H1 (cell line): ENCODE results near the gene MED23. TPM values are rescaled to one million over a fixed set of nuclear protein-coding genes. Genes with fewer than 3 reads are reported as not detected.

Experiments
- CTCF ChIA-PET: fragments of 300-600 bp; sonication (Branson Sonifier 250); formaldehyde crosslinking; loops from one replicate; lab custom pipeline; 2021; ENCODE audit not compliant: partially characterized antibody; lab: Charles Lee
- POLR2A ChIA-PET: fragments of 300-600 bp; sonication (Branson Sonifier 250); formaldehyde crosslinking; loops from one replicate; lab custom pipeline; 2021; ENCODE audit warnings: inconsistent platforms; ENCODE audit not compliant: partially characterized antibody; lab: Charles Lee
- DNase-seq, 2 experiments: peaks; one replicate each; pipeline versions ENCODE4 v3.0.0 to v3.0.0-alpha.2; 2010 to 2022; ENCODE audit warnings: low spot score in 2 of 2, low read depth in 1 of 2, mixed read lengths in 1 of 2
- FAIRE-seq: peaks from 2 replicates; lab custom pipeline; 2011; peaks lifted over from hg19 to GRCh38; lab: Jason Lieb, UNC
- H2AFZ ChIP-seq: 2 replicates; pipeline ENCODE4 v1.8.1; 2012; ENCODE audit warnings: low read length, inconsistent platforms
- H2AK5ac ChIP-seq: 2 replicates; pipeline ENCODE4 v1.6.1; 2013; ENCODE audit warnings: low read depth, low read length
- H2BK120ac ChIP-seq: replicated peaks from 2 replicates; pipeline ENCODE3; 2013; ENCODE audit warnings: low read depth, low read length, inconsistent platforms
- H2BK12ac ChIP-seq: 2 replicates; pipeline ENCODE4 v1.6.1; 2013; ENCODE audit warnings: low read depth, low read length
- H2BK15ac ChIP-seq: 2 replicates; pipeline ENCODE4 v1.6.1; 2013; ENCODE audit warnings: low read length
- H2BK20ac ChIP-seq: 2 replicates; pipeline ENCODE4 v1.6.1; 2013; ENCODE audit warnings: low read length
- H2BK5ac ChIP-seq: 2 replicates; pipeline ENCODE4 v1.6.1; 2013; ENCODE audit warnings: low read depth, low read length
- H3K14ac ChIP-seq: 2 replicates; pipeline ENCODE4 v1.6.1; 2013; ENCODE audit warnings: inconsistent platforms; ENCODE audit not compliant: insufficient read length
- H3K18ac ChIP-seq: 2 replicates; pipeline ENCODE4 v1.6.1; 2013; ENCODE audit warnings: low read length; ENCODE audit errors: extremely low read depth
- H3K23ac ChIP-seq: 2 replicates; pipeline ENCODE4 v1.6.1; 2013; ENCODE audit warnings: inconsistent platforms; ENCODE audit not compliant: insufficient read length
- H3K23me2 ChIP-seq: 2 replicates; pipeline ENCODE4 v1.6.1; 2013; ENCODE audit warnings: low read depth, low read length
- H3K27ac ChIP-seq: 2 replicates; pipeline ENCODE4 v1.6.1; 2011; ENCODE audit warnings: low read depth, low read length, inconsistent platforms
- H3K27me3 ChIP-seq, 4 experiments: replicated peaks in 1 of 4; 1 replicate in 1 of 4; 2 replicates in 3 of 4; pipeline versions ENCODE4 v1.6.1 to v1.8.1; 2011 to 2013; ENCODE audit warnings: low read length in 3 of 4, mild to moderate bottlenecking in 3 of 4, inconsistent platforms in 2 of 4, mixed read lengths in 2 of 4, moderate library complexity in 1 of 4; ENCODE audit not compliant: control insufficient read depth in 3 of 4, insufficient read depth in 3 of 4; ENCODE audit errors: extremely low read depth in 1 of 4
- H3K36me3 ChIP-seq, 4 experiments: 2 replicates each; pipeline versions ENCODE4 v1.6.1 to v1.8.1; 2011 to 2013; ENCODE audit warnings: mild to moderate bottlenecking in 4 of 4, low read length in 3 of 4, moderate library complexity in 2 of 4, control low read depth in 1 of 4, inconsistent platforms in 1 of 4; ENCODE audit not compliant: insufficient read depth in 4 of 4, control insufficient read depth in 2 of 4
- H3K4ac ChIP-seq: replicated peaks from 2 replicates; pipeline ENCODE3; 2013; ENCODE audit warnings: low read length, low read depth, mixed read lengths, inconsistent platforms; ENCODE audit not compliant: insufficient read length
- H3K4me1 ChIP-seq, 4 experiments: replicated peaks in 1 of 4; 1 replicate in 1 of 4; 2 replicates in 3 of 4; pipeline versions ENCODE4 v1.6.1 to v1.8.1; 2011 to 2013; ENCODE audit warnings: low read length in 3 of 4, inconsistent platforms in 2 of 4, mixed read lengths in 1 of 4; ENCODE audit not compliant: insufficient read depth in 4 of 4, control insufficient read depth in 3 of 4
- H3K4me2 ChIP-seq, 2 experiments: 2 replicates each; pipeline versions ENCODE4 v1.6.1 to v1.8.1; 2011 to 2013; ENCODE audit warnings: low read depth in 2 of 2, low read length in 2 of 2, control low read depth in 1 of 2, inconsistent platforms in 1 of 2, mild to moderate bottlenecking in 1 of 2; ENCODE audit not compliant: insufficient read depth in 1 of 2
- H3K4me3 ChIP-seq, 4 experiments: fragments of 200-600, 300-600 bp in 1 of 4; sonication (generic), shearing (Covaris generic), sonication (Bioruptor Twin) in 1 of 4; 2 replicates each; pipeline versions ENCODE4 v1.5.1 to v1.8.1; 2011 to 2016; ENCODE audit warnings: low read length in 4 of 4, low read depth in 3 of 4, control low read depth in 2 of 4, inconsistent platforms in 2 of 4, mild to moderate bottlenecking in 2 of 4, mixed read lengths in 1 of 4, moderate library complexity in 1 of 4; ENCODE audit not compliant: insufficient read depth in 2 of 4; ENCODE audit errors: extremely low read depth in 1 of 4
- H3K56ac ChIP-seq: replicated peaks from 2 replicates; pipeline ENCODE3; 2013; ENCODE audit warnings: low read depth, mild to moderate bottlenecking, mixed read lengths, low read length, inconsistent platforms; ENCODE audit not compliant: insufficient read length
- H3K79me1 ChIP-seq: 2 replicates; pipeline ENCODE4 v1.6.1; 2013; ENCODE audit warnings: low read depth, low read length, control low read depth
- H3K79me2 ChIP-seq, 2 experiments: 2 replicates each; pipeline versions ENCODE4 v1.6.1 to v1.8.1; 2012 to 2013; ENCODE audit warnings: low read length in 2 of 2, mild to moderate bottlenecking in 2 of 2, inconsistent platforms in 1 of 2; ENCODE audit not compliant: insufficient read depth in 2 of 2, control insufficient read depth in 1 of 2
- H3K9ac ChIP-seq, 4 experiments: replicated peaks in 1 of 4; 1 replicate in 1 of 4; 2 replicates in 3 of 4; pipeline versions ENCODE4 v1.6.1 to v1.8.1; 2011 to 2013; ENCODE audit warnings: low read depth in 3 of 4, low read length in 3 of 4, control low read depth in 2 of 4, mild to moderate bottlenecking in 2 of 4, moderate library complexity in 2 of 4, inconsistent platforms in 1 of 4; ENCODE audit errors: extremely low read depth in 1 of 4
- H3K9me3 ChIP-seq, 2 experiments: 2 replicates each; pipeline versions ENCODE4 v1.6.1 to v1.8.1; 2012 to 2013; ENCODE audit warnings: mild to moderate bottlenecking in 2 of 2, moderate library complexity in 2 of 2, control low read depth in 1 of 2, inconsistent platforms in 1 of 2, low read depth in 1 of 2, low read length in 1 of 2, mixed read lengths in 1 of 2; ENCODE audit not compliant: insufficient read depth in 2 of 2
- H4K20me1 ChIP-seq, 2 experiments: replicated peaks in 1 of 2; 2 replicates each; pipeline versions ENCODE3 to v1.8.1; 2011 to 2013; ENCODE audit warnings: inconsistent platforms in 2 of 2, low read length in 2 of 2, mild to moderate bottlenecking in 1 of 2; ENCODE audit not compliant: insufficient read depth in 2 of 2, control insufficient read depth in 1 of 2
- H4K5ac ChIP-seq: 2 replicates; pipeline ENCODE4 v1.6.1; 2013; ENCODE audit warnings: low read length, low read depth, mixed read lengths, inconsistent platforms; ENCODE audit not compliant: insufficient read length
- H4K8ac ChIP-seq: 2 replicates; pipeline ENCODE4 v1.8.0; 2013; ENCODE audit warnings: mild to moderate bottlenecking, moderate library complexity, low read length, inconsistent platforms; ENCODE audit not compliant: insufficient read depth; ENCODE audit errors: extremely low read depth
- H4K91ac ChIP-seq: replicated peaks from 2 replicates; pipeline ENCODE3; 2013; ENCODE audit warnings: low read length, mixed read lengths, inconsistent platforms; ENCODE audit not compliant: insufficient read length
- EGR1 ChIP-seq: IDR thresholded peaks from 2 replicates; pipeline ENCODE4 v1.6.1; 2011; ENCODE audit warnings: low read depth, low read length, borderline replicate concordance
- GABPA ChIP-seq: IDR thresholded peaks from 2 replicates; pipeline ENCODE4 v1.6.1; 2011; ENCODE audit warnings: mild to moderate bottlenecking, low read length, moderate library complexity, borderline replicate concordance; ENCODE audit not compliant: insufficient read depth
- GTF2F1 ChIP-seq: IDR thresholded peaks from 2 replicates; pipeline ENCODE4 v1.6.1; 2012; ENCODE audit warnings: low read depth, low read length, improper control_type of control experiment, borderline replicate concordance
- JUND ChIP-seq: IDR thresholded peaks from 2 replicates; pipeline ENCODE4 v1.6.1; 2011; ENCODE audit warnings: mild to moderate bottlenecking, improper control_type of control experiment, low read length
- MAFK ChIP-seq: IDR thresholded peaks from 2 replicates; pipeline ENCODE4 v1.6.1; 2012; ENCODE audit warnings: low read depth, mild to moderate bottlenecking, improper control_type of control experiment, low read length
- MAX ChIP-seq: IDR thresholded peaks from 2 replicates; pipeline ENCODE4 v1.6.1; 2012; ENCODE audit warnings: inconsistent platforms
- PHF8 ChIP-seq: fragments of 200-600 bp; sonication (generic); conservative IDR thresholded peaks from 2 replicates; pipeline ENCODE4 v1.7.1; 2012; ENCODE audit warnings: low read depth, mild to moderate bottlenecking, inconsistent platforms, low read length, moderate library complexity
- POU5F1 ChIP-seq: IDR thresholded peaks from 2 replicates; pipeline ENCODE4 v1.6.1; 2011; ENCODE audit warnings: low read depth, mild to moderate bottlenecking, low read length, moderate library complexity
- SAP30 ChIP-seq: fragments of 300-600 bp; sonication (generic); IDR thresholded peaks from 2 replicates; pipeline ENCODE4 v1.7.1; 2012; ENCODE audit warnings: low read length, moderate library complexity, mild to moderate bottlenecking, inconsistent platforms; ENCODE audit not compliant: insufficient read depth, insufficient replicate concordance
- SP4 ChIP-seq: IDR thresholded peaks from 2 replicates; pipeline ENCODE4 v1.6.1; 2012; ENCODE audit warnings: low read length, inconsistent platforms
- YY1 ChIP-seq: IDR thresholded peaks from 2 replicates; pipeline ENCODE4 v1.6.1; 2011; ENCODE audit warnings: low read depth, mild to moderate bottlenecking, low read length
- ZNF274 ChIP-seq: IDR thresholded peaks from 2 replicates; pipeline ENCODE4 v1.7.0; 2012; ENCODE audit warnings: low read length, borderline replicate concordance; ENCODE audit errors: extremely low read depth
- WGBS, 2 experiments: shearing (Covaris generic) in 1 of 2; methylation state at CpG; one replicate each; pipeline versions ENCODE4 v1.1.6 to v1.1.7; 2013 to 2015; ENCODE audit warnings: low lambda C conversion rate in 2 of 2, mixed read lengths in 2 of 2, inconsistent platforms in 1 of 2, low coverage in 1 of 2, missing lambda C conversion rate in 1 of 2; ENCODE audit not compliant: insufficient replicate concordance in 2 of 2, insufficient coverage in 1 of 2, insufficient read length in 1 of 2; ENCODE audit errors: extremely low coverage in 1 of 2, missing lambda C conversion rate in 1 of 2; 5-methylcytosine and 5-hydroxymethylcytosine counted together
- polyA plus RNA-seq, 7 experiments: library from polyadenylated mRNA; depleted of rRNA in 3 of 7; stranded (reverse) in 5 of 7; unstranded in 2 of 7; fragments of >200 nt in 5 of 7; fragments of 200-250 nt in 2 of 7; gene quantifications; 1 replicate in 5 of 7; 2 replicates in 1 of 7; 4 replicates in 1 of 7; pipeline versions ENCODE4 v1.2.1 to v1.2.3, GENCODE V29; 2011 to 2013; ENCODE audit warnings: missing spikeins in 2 of 7, mixed read lengths in 2 of 7
- total RNA-seq: library from RNA; stranded (reverse); fragmentation: NEBNext Ultra II Directional; extraction: Animal tissue kit (Norgen Biotek cat#: 25700); gene quantifications from 2 replicates; pipeline ENCODE4 v1.2.1, GENCODE V29; 2021

Gene MED23
- total and polyA plus RNA-seq, 2 of the 8 experiments (the other 6 are each of a cell fraction or from before 2014, with no cell fraction given), result 10.5 to 13.0 TPM

- no peaks in the 10 kb centered on the region for H3K36me3 ChIP-seq
- H3K56ac ChIP-seq, result no peak overlapping the region
- no peak overlapping the region for H3K4me3 ChIP-seq
- H3K4ac ChIP-seq, result no peak overlapping the region
- 95% methylated on average over 3 of the region's 3 CpGs; no CpG with 5 or more reads in 1 of the 2 experiments for WGBS, 2 experiments
- H2AFZ ChIP-seq, result no peak overlapping the region
- H3K9ac ChIP-seq, result no peak overlapping the region
- H4K5ac ChIP-seq, result no peak overlapping the region
- H3K4me1 ChIP-seq, result no peaks in the 10 kb centered on the region
- no peak overlapping the region for H3K14ac ChIP-seq
- TF ChIP-seq SP4, result no peak
- TF ChIP-seq GABPA, result no peak
- no peak for TF ChIP-seq MAX
- no peak for TF ChIP-seq POU5F1
- no peak for TF ChIP-seq GTF2F1
- TF ChIP-seq EGR1, result no peak
- TF ChIP-seq ZNF274, result no peak
- TF ChIP-seq YY1, result no peak
- no peak for TF ChIP-seq JUND
- TF ChIP-seq MAFK, result no peak
- no peak for TF ChIP-seq SAP30
- TF ChIP-seq PHF8, result no peak
- H3K23ac ChIP-seq, result no peak overlapping the region
- no peak overlapping the region for H3K27ac ChIP-seq
- H4K91ac ChIP-seq, result no peak overlapping the region
- no peak for DNase-seq
- H4K20me1 ChIP-seq, result no peaks in the 10 kb centered on the region
- no peaks in the 10 kb centered on the region for H3K23me2 ChIP-seq
- ChIA-PET POLR2A (interaction anchor here (1.2 kb wide), 1 partner anchor 11 kb away, joined by 3 read pairs; no protein-coding TSS in a partner anchor), CTCF (interaction anchor here (0.8 to 1.2 kb wide), 2 partner anchors 371 to 705 kb away, joined by 3 to 4 read pairs; no protein-coding TSS in a partner anchor)
- H2BK120ac ChIP-seq, result no peak overlapping the region
- no peak for FAIRE-seq
- no peaks in the 10 kb centered on the region for H3K27me3 ChIP-seq
- no peak overlapping the region for H4K8ac ChIP-seq
- H2BK15ac ChIP-seq, result no peak overlapping the region
- H3K79me2 ChIP-seq, result no peaks in the 10 kb centered on the region
- no peaks in the 10 kb centered on the region for H3K79me1 ChIP-seq
- no peaks in the 10 kb centered on the region for H3K9me3 ChIP-seq
- H3K18ac ChIP-seq, result no peak overlapping the region
- H2BK12ac ChIP-seq, result no peak overlapping the region
- no peak overlapping the region for H2AK5ac ChIP-seq
- no peak overlapping the region for H3K4me2 ChIP-seq
- H2BK20ac ChIP-seq, result no peak overlapping the region
- H2BK5ac ChIP-seq, result no peak overlapping the region
Measured at GRCh38 chr6:131552572-131552971, 75.5 kb downstream of the MED23 start.
